Astrocyte (in vitro differentiated cells and primary cell): Measurements from ENCODE around the gene UPK3BL2. TPM values are rescaled to one million over a fixed set of nuclear protein-coding genes. Genes with fewer than 3 reads are reported as not detected.
"Not testable (repeated sequence)": the region's sequence is repeated elsewhere in the genome, so short reads cannot be mapped to it uniquely, and the experiment has no call there.

Source experiments
- DNase-seq: peaks from one replicate; pipeline ENCODE4 v3.0.0-alpha.2; 2010; ENCODE audit warnings: low read depth
- FAIRE-seq: peaks from 2 replicates; lab custom pipeline; 2011; peaks lifted over from hg19 to GRCh38; lab: Jason Lieb, UNC
- H2AFZ ChIP-seq: 2 replicates; pipeline ENCODE4 v1.6.0; 2012; ENCODE audit warnings: low read depth, low read length, inconsistent platforms
- H3K27ac ChIP-seq: 2 replicates; pipeline ENCODE4 v1.5.1; 2011; ENCODE audit warnings: low read depth, low read length, inconsistent platforms
- H3K27me3 ChIP-seq: 2 replicates; pipeline ENCODE4 v1.6.0; 2011; ENCODE audit warnings: low read length, inconsistent platforms; ENCODE audit not compliant: insufficient read depth
- H3K36me3 ChIP-seq: 2 replicates; pipeline ENCODE4 v1.5.1; 2011; ENCODE audit warnings: low read length, inconsistent platforms; ENCODE audit not compliant: insufficient read depth
- H3K4me1 ChIP-seq: 2 replicates; pipeline ENCODE4 v1.5.1; 2011; ENCODE audit warnings: low read length, inconsistent platforms; ENCODE audit not compliant: insufficient read depth
- H3K4me2 ChIP-seq: 2 replicates; pipeline ENCODE4 v1.6.0; 2012; ENCODE audit warnings: low read length, inconsistent platforms
- H3K4me3 ChIP-seq: 2 replicates; pipeline ENCODE4 v1.5.1; 2011; ENCODE audit warnings: low read depth, mild to moderate bottlenecking, low read length, inconsistent platforms; ENCODE audit not compliant: insufficient read depth
- H3K79me2 ChIP-seq: 2 replicates; pipeline ENCODE4 v1.6.0; 2012; ENCODE audit warnings: mild to moderate bottlenecking, low read length, inconsistent platforms; ENCODE audit not compliant: insufficient read depth
- H3K9ac ChIP-seq: 2 replicates; pipeline ENCODE4 v1.6.0; 2012; ENCODE audit warnings: mild to moderate bottlenecking, low read length, inconsistent platforms
- H3K9me3 ChIP-seq: 2 replicates; pipeline ENCODE4 v1.5.1; 2012; ENCODE audit warnings: low read depth, mild to moderate bottlenecking, low read length, inconsistent platforms; ENCODE audit not compliant: insufficient read depth
- H4K20me1 ChIP-seq: 2 replicates; pipeline ENCODE4 v1.6.0; 2012; ENCODE audit warnings: low read length, inconsistent platforms; ENCODE audit not compliant: insufficient read depth
- H3K27ac Mint-ChIP-seq: one replicate; pipeline ENCODE4 v1.8.0; 2021; ENCODE audit warnings: mild to moderate bottlenecking, mixed read lengths; ENCODE audit not compliant: unreplicated experiment
- H3K27me3 Mint-ChIP-seq: one replicate; pipeline ENCODE4 v1.8.0; 2021; ENCODE audit warnings: low read depth, mixed read lengths; ENCODE audit not compliant: unreplicated experiment
- H3K36me3 Mint-ChIP-seq: one replicate; pipeline ENCODE4 v1.8.0; 2021; ENCODE audit warnings: low read depth, mixed read lengths; ENCODE audit not compliant: unreplicated experiment
- H3K4me1 Mint-ChIP-seq: one replicate; pipeline ENCODE4 v1.8.0; 2021; ENCODE audit warnings: low read depth, mixed read lengths; ENCODE audit not compliant: unreplicated experiment
- H3K4me3 Mint-ChIP-seq: one replicate; pipeline ENCODE4 v1.8.0; 2021; ENCODE audit warnings: mild to moderate bottlenecking, moderate library complexity, mixed read lengths; ENCODE audit not compliant: unreplicated experiment
- H3K9me3 Mint-ChIP-seq: one replicate; pipeline ENCODE4 v1.8.0; 2021; ENCODE audit warnings: mild to moderate bottlenecking, mixed read lengths; ENCODE audit not compliant: unreplicated experiment
- total RNA-seq: library from RNA; stranded (reverse); gene quantifications from 2 replicates; pipeline ENCODE4 v1.2.1, GENCODE V29; 2021

Gene UPK3BL2
- total RNA-seq, 1 donor from 2014 or later = 3.4 TPM

DNA sequence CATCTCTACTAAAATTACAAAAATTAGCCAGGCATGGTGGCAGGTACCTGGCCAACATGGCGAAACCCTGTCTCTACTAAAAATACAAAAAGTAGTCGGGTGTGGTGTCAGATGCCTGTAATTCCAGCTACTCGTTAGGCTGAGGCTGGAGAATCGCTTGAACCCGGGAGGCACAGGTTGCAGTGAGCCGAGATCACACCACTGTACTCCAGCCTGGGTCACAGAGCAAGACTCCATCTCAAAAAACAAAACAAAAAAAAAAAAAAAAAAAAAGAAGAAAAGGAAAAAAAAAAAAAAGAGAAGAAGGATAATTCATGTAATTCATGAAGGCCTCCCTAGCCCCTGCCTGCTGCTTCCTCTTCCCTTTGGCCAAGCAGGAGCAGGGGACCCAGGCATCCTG lies 2.9 kb downstream of the UPK3BL2 start:
- H2AFZ ChIP-seq, H3K79me2 ChIP-seq, H3K36me3 Mint-ChIP-seq, H3K4me2 ChIP-seq, H4K20me1 ChIP-seq, H3K9ac ChIP-seq, H3K9me3 Mint-ChIP-seq, H3K4me3 Mint-ChIP-seq, H3K27me3 Mint-ChIP-seq, H3K4me3 ChIP-seq, H3K36me3 ChIP-seq, H3K4me1 Mint-ChIP-seq, H3K27ac Mint-ChIP-seq, H3K9me3 ChIP-seq, FAIRE-seq, H3K27ac ChIP-seq, H3K4me1 ChIP-seq, DNase-seq, H3K27me3 ChIP-seq: not testable (repeated sequence)

DNA sequence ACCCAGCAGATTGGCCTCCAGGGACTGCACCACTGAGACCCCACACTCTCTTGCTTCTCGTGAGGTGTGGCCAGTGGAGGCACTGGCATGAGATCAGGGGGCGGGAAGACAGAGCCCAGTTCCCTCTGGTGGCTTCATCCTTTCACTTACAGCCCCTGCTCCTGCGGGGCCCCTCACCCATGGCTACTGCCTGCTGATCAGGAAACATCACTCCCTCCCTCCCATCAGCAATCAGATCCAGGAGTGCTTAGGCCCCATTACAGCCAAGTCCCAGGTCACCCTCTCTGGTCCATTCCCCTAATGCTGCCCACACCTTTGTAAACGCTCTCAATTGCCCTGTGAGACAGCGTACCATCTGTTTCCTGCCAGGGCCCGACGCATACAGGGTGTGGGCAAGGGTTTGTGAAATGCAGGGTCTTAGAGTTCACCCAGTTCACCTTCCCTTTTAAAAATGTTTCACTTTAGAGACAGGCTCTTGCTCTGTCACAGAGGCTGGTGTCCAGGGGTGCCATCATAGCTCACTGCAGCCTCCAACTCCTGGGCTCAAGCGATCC lies 8.4 kb downstream of the UPK3BL2 start:
- FAIRE-seq, H3K4me3 Mint-ChIP-seq, H3K27ac ChIP-seq, DNase-seq, H3K9ac ChIP-seq, H3K27ac Mint-ChIP-seq, H3K4me2 ChIP-seq, H3K4me1 Mint-ChIP-seq, H3K9me3 Mint-ChIP-seq, H2AFZ ChIP-seq, H3K36me3 Mint-ChIP-seq, H3K9me3 ChIP-seq, H4K20me1 ChIP-seq, H3K4me3 ChIP-seq, H3K27me3 ChIP-seq, H3K4me1 ChIP-seq, H3K36me3 ChIP-seq, H3K79me2 ChIP-seq, H3K27me3 Mint-ChIP-seq: not testable (repeated sequence)

DNA sequence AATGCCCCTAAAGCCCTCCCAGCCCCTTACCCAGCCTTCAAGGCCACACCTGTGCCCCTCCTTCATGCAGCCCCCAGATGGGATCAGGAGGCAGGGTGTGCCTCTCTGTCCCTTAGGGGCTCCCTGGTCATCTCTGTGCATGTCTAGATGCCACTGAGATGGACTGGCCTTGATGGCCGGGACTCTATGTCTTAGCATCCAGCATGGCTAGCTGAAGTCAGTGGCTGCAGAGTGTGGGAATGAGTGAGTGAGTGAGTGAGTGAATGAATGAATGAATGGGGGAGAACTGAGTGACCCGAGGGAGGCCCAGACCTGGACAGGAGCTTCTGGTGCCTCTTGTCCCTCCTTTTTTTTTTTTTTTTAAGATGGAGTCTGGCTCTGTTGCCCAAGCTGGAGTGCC lies 11.4 kb downstream of the UPK3BL2 start:
- FAIRE-seq, H3K27ac ChIP-seq, H3K9ac ChIP-seq, H4K20me1 ChIP-seq, H3K27ac Mint-ChIP-seq, H3K36me3 Mint-ChIP-seq, H3K4me1 ChIP-seq, H3K4me2 ChIP-seq, H3K27me3 Mint-ChIP-seq, H3K79me2 ChIP-seq, H3K4me3 ChIP-seq, H3K9me3 ChIP-seq, H3K27me3 ChIP-seq, H3K36me3 ChIP-seq, H3K9me3 Mint-ChIP-seq, DNase-seq, H3K4me1 Mint-ChIP-seq, H2AFZ ChIP-seq, H3K4me3 Mint-ChIP-seq: not testable (repeated sequence)

DNA sequence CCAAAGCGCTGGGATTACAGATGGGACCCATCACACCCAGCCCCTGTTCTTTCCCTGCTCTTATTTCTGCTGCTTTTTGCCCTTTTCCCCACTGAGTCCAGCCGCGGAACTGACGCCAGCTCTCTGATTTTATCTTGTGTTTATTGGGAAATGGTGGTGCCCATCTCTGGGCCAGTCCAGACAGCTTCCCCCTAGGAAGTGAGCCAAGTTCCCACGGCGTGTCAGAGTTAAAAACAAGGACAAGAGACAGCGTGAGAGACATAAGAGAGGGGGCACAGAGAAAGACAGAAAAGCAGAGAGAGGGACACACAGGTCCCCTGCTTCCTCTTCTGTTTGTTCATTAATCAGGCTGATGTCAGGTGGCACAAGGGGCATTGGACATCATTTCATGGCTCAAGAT lies 11.9 kb downstream of the UPK3BL2 start:
- FAIRE-seq, H3K4me2 ChIP-seq, H3K4me3 Mint-ChIP-seq: not testable (repeated sequence)

DNA sequence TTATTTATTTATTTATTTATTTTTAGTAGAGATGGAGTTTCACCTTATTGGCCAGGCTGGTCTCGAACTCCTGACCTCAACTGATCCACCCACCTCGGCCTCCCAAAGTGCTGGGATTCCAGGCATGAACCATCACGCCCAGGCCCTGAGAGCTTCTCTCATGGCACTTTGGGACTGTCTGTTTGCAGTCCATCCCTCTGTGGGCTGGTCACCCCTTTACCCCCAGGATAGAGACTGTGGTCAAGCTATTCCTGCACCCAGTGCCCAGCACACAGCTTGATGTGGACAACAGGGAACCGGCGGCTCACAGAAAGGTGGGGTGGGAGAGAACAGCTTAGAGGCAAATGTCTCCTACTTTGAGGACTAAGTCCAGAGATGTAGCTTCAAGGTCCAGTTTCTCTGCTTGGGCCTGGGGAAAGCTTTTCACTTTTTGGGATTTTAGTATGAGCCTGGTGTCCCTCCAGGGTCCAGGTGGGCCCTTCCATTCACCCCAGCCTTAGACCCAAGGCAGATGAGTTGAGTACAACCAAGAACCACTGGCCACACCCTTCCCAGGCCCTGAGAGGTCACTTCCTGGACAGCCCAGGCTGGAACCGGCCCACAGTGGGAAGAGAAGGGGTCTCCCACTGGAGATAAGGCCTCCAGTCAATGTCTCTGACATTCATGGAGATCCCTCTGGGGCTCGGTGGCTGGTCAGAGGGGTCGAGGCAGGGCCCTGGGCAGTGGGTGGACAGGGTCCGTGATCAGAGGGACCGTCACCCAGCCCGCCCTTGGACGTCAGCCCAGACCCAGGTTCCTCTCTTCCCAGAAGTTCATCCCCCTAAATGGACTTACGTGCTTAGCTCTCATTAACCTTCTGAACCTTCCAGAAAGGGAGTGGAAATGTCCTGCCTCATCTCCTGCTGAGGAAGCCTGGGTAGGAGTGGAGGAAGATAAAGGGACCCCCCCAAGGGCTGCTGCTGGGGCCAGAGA lies 15.4 kb downstream of the UPK3BL2 start:
- not testable (repeated sequence) for H3K9ac ChIP-seq, FAIRE-seq, H2AFZ ChIP-seq, H3K4me3 ChIP-seq, H3K4me1 Mint-ChIP-seq, H3K27me3 ChIP-seq, H3K36me3 Mint-ChIP-seq, H3K79me2 ChIP-seq, H3K4me1 ChIP-seq, H3K27ac Mint-ChIP-seq, H3K27ac ChIP-seq, H4K20me1 ChIP-seq, H3K4me2 ChIP-seq, H3K9me3 ChIP-seq, H3K36me3 ChIP-seq, H3K9me3 Mint-ChIP-seq, H3K27me3 Mint-ChIP-seq, H3K4me3 Mint-ChIP-seq, DNase-seq

More for the DNA sequence above, 11.9 kb downstream of the UPK3BL2 start:
- H3K27ac Mint-ChIP-seq, H3K4me1 Mint-ChIP-seq, DNase-seq, H3K36me3 ChIP-seq, H3K9me3 Mint-ChIP-seq, H3K4me3 ChIP-seq, H3K27me3 Mint-ChIP-seq, H3K27me3 ChIP-seq, H3K9ac ChIP-seq, H3K27ac ChIP-seq, H3K79me2 ChIP-seq, H2AFZ ChIP-seq, H3K36me3 Mint-ChIP-seq, H3K9me3 ChIP-seq, H3K4me1 ChIP-seq, H4K20me1 ChIP-seq: not testable (repeated sequence)

DNA sequence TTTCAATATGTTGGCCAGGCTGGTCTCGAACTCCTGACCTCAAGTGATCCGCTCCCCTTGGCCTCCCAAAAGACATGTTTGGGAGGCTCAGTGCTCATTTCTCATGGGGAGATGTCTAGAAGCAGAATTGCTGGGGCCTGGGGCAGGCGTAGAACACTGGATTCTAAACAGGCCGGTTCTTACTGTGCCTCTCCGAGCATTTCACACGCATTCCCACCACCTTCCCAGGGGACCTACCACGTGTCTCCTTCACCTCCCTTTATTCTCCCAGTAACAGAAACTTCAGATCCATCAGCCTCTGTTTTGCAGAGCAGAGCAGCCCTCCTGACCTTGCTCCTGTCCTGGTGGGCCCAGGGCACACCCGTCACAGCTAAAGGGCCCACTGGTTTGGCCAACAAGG lies 16.3 kb downstream of the UPK3BL2 start:
- not testable (repeated sequence) for H3K27ac Mint-ChIP-seq, H3K4me2 ChIP-seq, H3K36me3 ChIP-seq, H3K27me3 Mint-ChIP-seq, H3K9me3 Mint-ChIP-seq, H3K9ac ChIP-seq, H3K4me1 Mint-ChIP-seq, H3K4me3 ChIP-seq, H3K27me3 ChIP-seq, H2AFZ ChIP-seq, H3K9me3 ChIP-seq, DNase-seq, H4K20me1 ChIP-seq, H3K79me2 ChIP-seq, H3K27ac ChIP-seq, FAIRE-seq, H3K4me3 Mint-ChIP-seq, H3K36me3 Mint-ChIP-seq, H3K4me1 ChIP-seq
